Muscle layer of duodenum (tissue), 2 donors: Measurements from ENCODE around the gene TMEFF2.

ENCODE experiments used
- H3K27ac ChIP-seq: one replicate; pipeline ENCODE4 v1.7.0; 2013; ENCODE audit warnings: mild to moderate bottlenecking, low read length
- H3K27me3 ChIP-seq: one replicate; pipeline ENCODE4 v1.7.0; 2013; ENCODE audit warnings: low read depth, mild to moderate bottlenecking, control low read depth, low read length
- H3K36me3 ChIP-seq, 2 donors: one replicate each; pipeline ENCODE4 v1.7.0; 2013; ENCODE audit warnings: low read length in 2 of 2, control low read depth in 1 of 2, mild to moderate bottlenecking in 1 of 2; ENCODE audit not compliant: insufficient read depth in 2 of 2, control insufficient read depth in 1 of 2
- H3K4me1 ChIP-seq, 2 donors: one replicate each; pipeline ENCODE4 v1.7.0; 2013; ENCODE audit warnings: low read length in 2 of 2, mild to moderate bottlenecking in 2 of 2, control low read depth in 1 of 2, moderate library complexity in 1 of 2; ENCODE audit not compliant: insufficient read depth in 2 of 2, control insufficient read depth in 1 of 2
- H3K4me3 ChIP-seq, 2 donors: one replicate each; pipeline ENCODE4 v1.7.0; 2013; ENCODE audit warnings: low read length in 2 of 2, low read depth in 1 of 2, mild to moderate bottlenecking in 1 of 2
- H3K9me3 ChIP-seq, 2 donors: one replicate each; pipeline ENCODE4 v1.7.0; 2013; ENCODE audit warnings: low read length in 2 of 2, control low read depth in 1 of 2, mild to moderate bottlenecking in 1 of 2; ENCODE audit not compliant: control insufficient read depth in 1 of 2
- donor health status: healthy.

The TMEFF2 gene

DNA sequence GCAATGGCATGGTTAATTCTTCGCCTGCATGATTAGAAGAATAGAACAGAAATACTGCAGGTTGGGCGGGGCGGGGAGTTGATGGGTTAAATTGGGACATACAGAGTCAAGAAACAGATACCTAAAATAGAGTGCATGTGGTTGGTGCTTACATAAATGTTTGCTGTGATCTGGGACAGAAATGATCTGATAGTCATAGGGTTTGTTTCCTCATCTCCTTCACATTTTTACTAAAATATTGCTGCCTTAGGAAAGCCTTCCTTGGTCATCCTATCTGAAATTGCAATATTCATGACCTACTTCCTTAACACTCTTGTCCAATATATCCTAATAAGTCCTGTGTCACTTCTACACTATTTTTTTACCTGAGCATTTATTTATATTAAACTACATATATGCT, 163.9 kb downstream of the TMEFF2 start:
- Histone ChIP-seq H3K36me3 (no peaks in the 10 kb centered on the region), H3K27me3 (no peaks in the 10 kb centered on the region), H3K4me1 (peaks cover 0 to 6% of the 10 kb centered on the region in 2 donors), H3K27ac (no peak overlapping the region), H3K4me3 (no peak overlapping the region), H3K9me3 (no peaks in the 10 kb centered on the region)

DNA sequence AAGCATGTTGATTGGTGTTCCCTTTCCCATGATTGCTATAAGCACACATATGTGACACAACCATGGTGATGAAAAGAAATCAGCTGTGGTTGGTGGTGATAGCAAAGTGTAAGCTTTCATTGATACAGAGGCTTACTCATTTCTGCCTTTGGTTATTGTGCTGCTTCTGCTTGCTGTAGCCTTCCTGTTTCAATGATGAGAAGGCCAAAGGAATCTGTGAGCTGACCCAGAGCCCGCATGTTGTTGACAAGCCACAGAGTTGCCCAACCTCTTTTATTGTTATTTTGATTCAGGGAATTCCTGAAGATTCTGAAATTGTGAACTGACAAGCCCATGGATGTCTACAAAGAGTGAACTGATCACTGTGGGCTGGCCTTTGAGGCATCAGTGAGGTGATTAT, 164.4 kb downstream of the TMEFF2 start:
- Histone ChIP-seq H3K4me1 (peaks cover 0 to 11% of the 10 kb centered on the region in 2 donors), H3K9me3 (no peaks in the 10 kb centered on the region), H3K4me3 (no peak overlapping the region), H3K27ac (no peak overlapping the region), H3K27me3 (no peaks in the 10 kb centered on the region), H3K36me3 (no peaks in the 10 kb centered on the region)

DNA sequence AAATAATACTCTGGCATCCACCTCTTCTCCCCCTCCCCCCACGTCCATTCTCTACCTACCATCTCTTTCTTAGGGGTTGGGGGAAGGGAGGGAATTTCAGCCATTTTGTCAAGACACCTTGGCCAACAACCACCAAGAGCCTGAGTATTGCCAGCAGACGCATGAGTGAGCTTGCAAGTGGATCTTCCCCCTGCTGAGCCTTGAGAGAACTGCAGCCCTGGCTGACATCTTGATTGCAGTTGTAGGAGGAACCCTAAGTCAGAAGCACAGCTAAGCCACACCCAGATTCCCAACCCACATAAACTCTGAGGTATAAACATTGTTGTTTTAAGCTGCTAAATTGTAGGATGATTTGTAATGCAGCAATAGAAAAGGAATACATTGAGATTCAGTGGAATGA, 165.6 kb downstream of the TMEFF2 start:
- H3K9me3 ChIP-seq = no peaks in the 10 kb centered on the region
- no peaks in the 10 kb centered on the region for H3K36me3 ChIP-seq
- no peaks in the 10 kb centered on the region for H3K27me3 ChIP-seq
- H3K27ac ChIP-seq = no peak overlapping the region
- H3K4me3 ChIP-seq = no peak overlapping the region
- peaks cover 0 to 11% of the 10 kb centered on the region in 2 donors for H3K4me1 ChIP-seq

DNA sequence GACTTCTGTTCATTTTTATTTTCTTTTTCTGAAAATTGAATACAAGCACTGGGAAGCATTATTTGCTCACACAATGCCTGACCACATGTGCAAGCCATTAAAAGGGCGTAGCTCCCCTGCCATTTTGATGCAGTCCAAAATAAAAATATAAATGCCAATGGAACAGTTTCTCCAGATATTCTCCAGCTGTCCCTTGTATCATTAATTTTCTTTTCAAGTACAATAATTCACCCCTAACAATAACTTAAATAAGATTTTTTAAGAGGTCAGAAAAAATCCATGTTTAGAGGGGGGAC, 168.0 kb downstream of the TMEFF2 start:
- Histone ChIP-seq H3K36me3 (no peaks in the 10 kb centered on the region), H3K9me3 (no peaks in the 10 kb centered on the region), H3K27ac (no peak overlapping the region), H3K4me3 (peak overlapping the region in 1 of 2 donors; percentile 27), H3K27me3 (no peaks in the 10 kb centered on the region), H3K4me1 (peaks cover 0 to 11% of the 10 kb centered on the region in 2 donors)

DNA sequence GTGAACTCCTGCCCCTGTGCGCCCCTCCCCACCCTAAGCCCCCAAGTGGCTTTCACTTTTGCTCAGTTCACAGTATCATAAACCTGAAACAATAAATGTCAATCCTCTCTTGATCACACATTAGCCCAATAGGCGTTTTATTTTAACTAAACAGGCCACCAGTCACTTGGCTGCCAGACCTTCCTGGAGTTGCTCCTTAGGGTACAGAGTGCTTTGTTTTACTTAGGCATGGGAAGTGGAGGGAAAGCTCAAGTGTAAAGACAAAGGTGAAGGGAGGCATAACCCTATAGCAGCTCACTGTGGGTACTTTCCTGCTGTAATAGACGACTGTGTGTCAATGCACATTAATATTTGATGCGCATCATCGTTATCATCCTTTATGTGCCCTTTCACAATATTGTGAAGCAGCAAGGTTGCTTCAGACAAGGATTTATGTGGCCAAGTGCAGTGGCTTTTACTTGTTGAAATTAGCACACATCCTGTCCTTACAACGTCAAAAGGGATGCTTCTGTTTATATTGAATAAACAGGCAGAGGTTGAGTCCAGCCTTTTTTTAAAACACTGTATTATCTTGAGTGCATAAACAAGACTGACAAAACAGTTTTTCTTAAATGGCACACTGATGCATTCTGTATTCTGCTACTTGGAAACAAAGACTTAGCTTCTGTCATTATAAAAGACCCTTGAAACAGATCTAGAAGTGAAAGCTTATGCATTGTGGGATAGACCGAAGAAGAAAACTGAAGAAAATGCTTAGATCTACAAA, 168.5 kb downstream of the TMEFF2 start:
- Histone ChIP-seq H3K9me3 (no peaks in the 10 kb centered on the region), H3K27ac (no peak overlapping the region), H3K4me1 (peaks cover 0 to 11% of the 10 kb centered on the region in 2 donors), H3K27me3 (no peaks in the 10 kb centered on the region), H3K4me3 (peak overlapping the region in 1 of 2 donors; percentile 27), H3K36me3 (no peaks in the 10 kb centered on the region)

DNA sequence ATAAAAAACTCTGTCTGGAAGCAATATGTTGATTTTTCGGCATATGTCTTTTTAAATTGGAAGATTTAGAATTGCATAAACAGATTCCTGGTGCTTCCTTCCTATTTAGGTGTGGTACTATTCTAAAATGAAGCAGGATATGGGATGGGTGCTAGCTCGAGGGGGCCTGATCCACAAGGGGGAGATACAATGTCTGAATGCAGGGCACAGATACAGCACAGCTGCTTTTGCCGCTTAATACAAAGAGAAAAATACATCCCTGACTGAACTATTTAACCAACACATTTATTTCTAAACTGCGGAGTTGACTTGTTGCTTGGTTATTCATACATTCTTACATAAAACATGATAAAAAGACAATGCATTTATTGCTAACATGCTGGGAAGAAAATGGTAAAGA, 169.1 kb downstream of the TMEFF2 start:
- peaks cover 0 to 11% of the 10 kb centered on the region in 2 donors for H3K4me1 ChIP-seq
- no peak overlapping the region for H3K27ac ChIP-seq
- H3K4me3 ChIP-seq = no peak overlapping the region
- no peaks in the 10 kb centered on the region for H3K36me3 ChIP-seq
- no peaks in the 10 kb centered on the region for H3K27me3 ChIP-seq
- no peaks in the 10 kb centered on the region for H3K9me3 ChIP-seq

DNA sequence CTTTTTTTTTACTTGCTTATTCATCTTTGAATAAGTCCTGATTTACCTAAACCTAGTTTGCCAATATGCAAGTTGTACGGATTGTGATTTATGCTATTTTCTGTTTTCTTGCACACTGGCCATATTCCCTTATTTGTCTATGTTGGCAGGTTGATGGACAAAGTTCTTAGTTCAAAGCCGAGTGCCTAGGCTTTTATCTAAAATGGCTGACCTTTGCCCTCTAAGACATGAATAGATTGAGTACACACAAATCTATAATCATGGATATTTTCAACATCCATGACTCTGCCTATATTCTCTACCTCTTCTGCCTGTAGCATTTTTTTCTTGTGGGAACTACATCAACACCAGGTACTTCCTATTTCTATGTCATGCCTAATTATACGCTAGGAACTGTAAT, 171.7 kb downstream of the TMEFF2 start:
- Histone ChIP-seq H3K9me3 (no peaks in the 10 kb centered on the region), H3K4me3 (no peak overlapping the region), H3K36me3 (no peaks in the 10 kb centered on the region), H3K4me1 (peaks cover 0 to 11% of the 10 kb centered on the region in 2 donors), H3K27ac (no peak overlapping the region), H3K27me3 (no peaks in the 10 kb centered on the region)

DNA sequence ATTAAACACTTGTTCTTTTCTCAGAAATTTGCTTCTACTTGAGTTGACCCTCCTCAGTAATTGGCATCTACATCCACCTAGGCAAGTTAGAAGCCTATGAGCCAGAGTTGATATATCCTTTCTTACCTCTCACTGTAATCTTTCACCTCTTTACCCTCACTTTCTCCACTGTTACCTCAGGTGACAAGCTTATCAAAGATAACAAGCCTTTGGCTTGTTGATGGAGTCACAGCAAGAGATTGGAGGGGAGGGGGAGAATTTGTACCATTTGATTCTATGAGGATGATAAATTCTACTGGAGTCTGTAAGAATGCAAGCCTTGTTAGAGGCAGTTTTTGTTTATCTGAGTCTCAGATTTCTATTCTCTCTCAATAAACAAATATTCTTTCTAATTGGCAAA, 176.9 kb downstream of the TMEFF2 start:
- Histone ChIP-seq H3K9me3 (no peaks in the 10 kb centered on the region), H3K4me1 (no peaks in the 10 kb centered on the region), H3K27me3 (no peaks in the 10 kb centered on the region), H3K36me3 (no peaks in the 10 kb centered on the region), H3K4me3 (no peak overlapping the region), H3K27ac (no peak overlapping the region)

DNA sequence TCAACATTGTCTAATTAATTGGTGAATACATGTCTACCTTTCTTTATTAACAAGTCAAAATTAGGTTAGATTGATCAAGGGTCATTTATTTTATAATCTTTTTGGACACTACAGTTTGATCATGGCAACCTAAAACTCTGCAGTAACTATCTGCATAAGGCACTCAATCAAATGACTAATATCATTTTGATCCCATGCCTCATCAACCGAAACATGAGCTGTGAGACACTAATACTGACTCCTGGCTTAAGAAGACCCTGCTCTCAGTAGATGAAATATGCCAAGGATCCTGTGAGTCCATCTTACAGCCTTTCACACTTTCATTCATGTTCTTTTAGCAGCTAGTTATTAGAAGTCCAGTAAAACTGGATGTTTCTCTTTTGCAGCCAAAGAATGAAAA, 178.5 kb downstream of the TMEFF2 start:
- no peak overlapping the region for H3K4me3 ChIP-seq
- H3K4me1 ChIP-seq = no peaks in the 10 kb centered on the region
- no peaks in the 10 kb centered on the region for H3K36me3 ChIP-seq
- no peaks in the 10 kb centered on the region for H3K9me3 ChIP-seq
- H3K27me3 ChIP-seq = no peaks in the 10 kb centered on the region
- no peak overlapping the region for H3K27ac ChIP-seq

DNA sequence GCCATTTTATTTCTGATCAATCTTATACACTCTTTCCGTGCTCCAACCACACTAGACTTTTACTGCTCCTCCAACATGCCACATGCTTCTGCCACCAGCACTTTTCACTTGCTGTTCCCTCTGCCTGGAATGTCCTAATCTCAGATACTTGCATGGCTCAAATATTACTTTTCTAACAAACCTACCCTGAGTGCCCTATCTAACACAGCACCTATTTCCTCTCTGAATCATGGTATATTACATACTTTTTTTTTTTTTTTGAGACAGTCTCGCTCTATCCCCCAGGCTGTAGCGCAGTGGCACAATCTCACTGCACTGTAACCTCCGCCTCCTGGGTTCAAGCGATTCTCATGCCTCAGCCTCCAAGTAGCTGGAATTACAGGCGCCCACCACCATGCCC, 181.5 kb downstream of the TMEFF2 start:
- Histone ChIP-seq H3K27ac (no peak overlapping the region), H3K9me3 (no peaks in the 10 kb centered on the region), H3K4me1 (peaks cover 0 to 6% of the 10 kb centered on the region in 2 donors), H3K4me3 (no peak overlapping the region), H3K27me3 (no peaks in the 10 kb centered on the region), H3K36me3 (no peaks in the 10 kb centered on the region)

DNA sequence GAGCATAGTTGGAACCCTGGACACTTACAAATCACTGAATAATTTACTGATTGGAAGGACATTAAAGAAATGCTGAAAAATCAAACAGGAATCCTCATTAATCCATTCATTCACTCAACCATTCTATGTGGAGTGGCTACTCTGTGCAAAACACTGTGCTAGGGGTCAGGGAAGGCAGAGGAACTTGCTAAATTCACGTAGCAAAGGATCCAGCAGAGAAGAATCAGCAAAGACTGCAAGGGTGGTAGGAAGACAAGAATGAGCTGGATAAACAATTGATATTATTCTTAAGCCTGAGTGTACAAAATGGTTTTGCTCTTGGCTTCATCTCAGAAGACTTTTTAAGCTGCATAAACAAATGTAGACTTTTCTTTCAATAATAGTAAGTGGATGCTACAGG, 183.5 kb downstream of the TMEFF2 start:
- Histone ChIP-seq H3K9me3 (no peaks in the 10 kb centered on the region), H3K4me3 (no peak overlapping the region), H3K36me3 (no peaks in the 10 kb centered on the region), H3K27me3 (no peaks in the 10 kb centered on the region), H3K4me1 (peaks cover 0 to 6% of the 10 kb centered on the region in 2 donors), H3K27ac (no peak overlapping the region)

DNA sequence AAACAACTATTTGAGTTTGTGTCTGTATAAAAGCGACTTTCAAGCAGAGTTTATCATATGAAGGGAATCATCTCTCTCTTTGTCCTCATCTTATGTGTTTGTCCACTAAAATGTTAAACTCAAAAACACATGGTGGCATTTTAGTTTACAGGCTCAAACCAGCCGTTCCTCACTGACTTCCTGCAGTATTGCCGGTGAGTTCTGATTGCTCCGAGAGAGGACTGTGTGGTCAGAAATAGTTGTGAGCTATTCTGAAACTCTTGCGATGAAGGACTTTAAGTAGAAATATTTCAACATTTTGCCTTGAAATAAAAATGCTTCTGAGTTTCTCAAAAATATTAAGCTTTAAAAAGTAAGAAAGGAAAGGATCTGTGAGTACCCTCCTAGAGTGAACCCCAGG, 184.7 kb downstream of the TMEFF2 start:
- Histone ChIP-seq H3K27ac (no peak overlapping the region), H3K4me3 (no peak overlapping the region), H3K9me3 (no peaks in the 10 kb centered on the region), H3K27me3 (no peaks in the 10 kb centered on the region), H3K4me1 (peaks cover 0 to 6% of the 10 kb centered on the region in 2 donors), H3K36me3 (no peaks in the 10 kb centered on the region)
